Subcutaneous adipose tissue (tissue), 4 donors: ENCODE results near the gene TTC28. TPM values are rescaled to one million over a fixed set of nuclear protein-coding genes. Genes with fewer than 3 reads are reported as not detected.

ENCODE experiments used
- total RNA-seq, 4 donors: library from RNA; depleted of rRNA; stranded (reverse); fragments of >200 nt; gene quantifications; one replicate each; pipeline ENCODE4 v1.1.0, GENCODE V29; 2016
- TF ChIP-seq, protein P1 (sequence below): fragments of 450-650 bp; IDR thresholded peaks from one replicate; pipeline ENCODE4 v1.5.1; 2016; ENCODE audit warnings: low read depth, mild to moderate bottlenecking, control low read depth, antibody characterized with exemption, moderate library complexity

Gene TTC28
- total RNA-seq, 4 donors from 2014 or later = 42.6 to 71.6 (median 43.4) TPM

DNA sequence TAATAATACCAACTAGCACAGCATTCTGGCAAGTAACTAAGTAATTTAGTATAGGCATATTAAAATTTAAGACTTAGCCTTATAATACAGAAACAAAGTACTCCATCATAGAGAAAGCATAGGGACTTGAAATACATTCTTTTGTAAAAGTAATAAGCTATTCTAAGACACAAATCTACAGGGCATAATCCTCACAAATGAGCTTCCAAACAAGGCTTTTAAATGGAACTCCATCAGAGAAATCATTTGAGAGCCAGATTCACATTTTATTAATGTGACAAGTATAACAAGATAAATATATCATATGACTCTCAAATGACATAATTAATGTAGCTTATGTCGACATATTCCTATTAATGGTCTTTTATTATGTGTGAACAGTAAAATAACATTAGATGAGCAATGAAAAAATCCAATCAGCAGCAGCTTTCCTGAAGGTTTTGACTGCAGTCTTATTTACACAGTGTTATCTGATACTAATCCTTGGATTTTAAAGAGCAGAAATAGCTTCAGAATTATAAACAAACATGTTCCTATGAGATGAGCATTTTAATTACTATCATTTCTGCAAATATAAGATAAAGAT, 241.4 kb downstream of the TTC28 start:
- TF ChIP-seq, protein P1, sequence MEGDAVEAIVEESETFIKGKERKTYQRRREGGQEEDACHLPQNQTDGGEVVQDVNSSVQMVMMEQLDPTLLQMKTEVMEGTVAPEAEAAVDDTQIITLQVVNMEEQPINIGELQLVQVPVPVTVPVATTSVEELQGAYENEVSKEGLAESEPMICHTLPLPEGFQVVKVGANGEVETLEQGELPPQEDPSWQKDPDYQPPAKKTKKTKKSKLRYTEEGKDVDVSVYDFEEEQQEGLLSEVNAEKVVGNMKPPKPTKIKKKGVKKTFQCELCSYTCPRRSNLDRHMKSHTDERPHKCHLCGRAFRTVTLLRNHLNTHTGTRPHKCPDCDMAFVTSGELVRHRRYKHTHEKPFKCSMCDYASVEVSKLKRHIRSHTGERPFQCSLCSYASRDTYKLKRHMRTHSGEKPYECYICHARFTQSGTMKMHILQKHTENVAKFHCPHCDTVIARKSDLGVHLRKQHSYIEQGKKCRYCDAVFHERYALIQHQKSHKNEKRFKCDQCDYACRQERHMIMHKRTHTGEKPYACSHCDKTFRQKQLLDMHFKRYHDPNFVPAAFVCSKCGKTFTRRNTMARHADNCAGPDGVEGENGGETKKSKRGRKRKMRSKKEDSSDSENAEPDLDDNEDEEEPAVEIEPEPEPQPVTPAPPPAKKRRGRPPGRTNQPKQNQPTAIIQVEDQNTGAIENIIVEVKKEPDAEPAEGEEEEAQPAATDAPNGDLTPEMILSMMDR = no peak

DNA sequence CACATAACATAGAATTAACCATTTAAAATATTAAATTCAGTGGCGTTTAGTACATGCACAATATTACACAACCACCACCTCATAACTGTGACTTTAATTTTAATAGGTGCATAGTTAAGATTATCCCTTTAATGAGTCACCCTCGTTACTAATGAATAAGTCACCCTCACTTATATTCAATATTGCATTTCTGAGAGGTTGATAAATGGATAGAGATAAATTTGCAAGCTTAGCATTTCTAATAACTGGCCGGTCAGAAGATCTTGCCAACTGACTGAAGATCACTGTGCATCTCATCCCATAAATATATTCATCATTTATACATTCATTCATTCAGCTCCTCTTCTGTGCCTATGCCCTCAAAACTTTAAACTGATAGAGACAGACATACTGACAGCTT, 243.7 kb downstream of the TTC28 start:
- TF ChIP-seq, protein P1 = no peak

DNA sequence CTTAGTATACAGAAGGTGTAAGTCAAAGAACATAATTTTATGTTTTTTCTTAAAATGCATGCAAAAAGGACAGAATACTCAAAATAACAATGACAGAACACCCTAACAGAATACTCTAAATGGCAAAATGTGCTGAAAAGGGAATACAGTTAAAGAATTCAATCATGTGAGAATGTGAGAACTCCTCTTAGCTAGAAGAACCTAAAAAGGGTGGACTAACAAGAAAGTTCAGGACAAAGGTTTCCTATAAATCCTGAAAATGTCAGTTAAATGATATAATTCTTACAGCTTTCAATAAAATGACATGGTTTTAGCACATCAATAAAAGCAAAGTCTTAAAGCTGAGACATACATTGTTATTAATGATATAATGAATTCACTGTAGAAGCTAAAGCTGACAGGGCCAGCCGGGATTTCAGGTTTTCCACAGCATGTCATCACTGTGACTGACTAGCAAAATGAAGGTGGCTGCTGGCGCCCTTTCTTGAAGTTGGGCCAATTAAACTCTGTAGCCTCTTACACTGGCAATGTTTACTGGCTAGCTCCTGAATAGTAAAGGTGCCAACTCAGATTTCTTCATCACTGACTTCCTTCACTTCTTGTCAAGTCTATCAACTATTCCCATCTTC, 244.4 kb downstream of the TTC28 start:
- TF ChIP-seq, protein P1 = no peak

DNA sequence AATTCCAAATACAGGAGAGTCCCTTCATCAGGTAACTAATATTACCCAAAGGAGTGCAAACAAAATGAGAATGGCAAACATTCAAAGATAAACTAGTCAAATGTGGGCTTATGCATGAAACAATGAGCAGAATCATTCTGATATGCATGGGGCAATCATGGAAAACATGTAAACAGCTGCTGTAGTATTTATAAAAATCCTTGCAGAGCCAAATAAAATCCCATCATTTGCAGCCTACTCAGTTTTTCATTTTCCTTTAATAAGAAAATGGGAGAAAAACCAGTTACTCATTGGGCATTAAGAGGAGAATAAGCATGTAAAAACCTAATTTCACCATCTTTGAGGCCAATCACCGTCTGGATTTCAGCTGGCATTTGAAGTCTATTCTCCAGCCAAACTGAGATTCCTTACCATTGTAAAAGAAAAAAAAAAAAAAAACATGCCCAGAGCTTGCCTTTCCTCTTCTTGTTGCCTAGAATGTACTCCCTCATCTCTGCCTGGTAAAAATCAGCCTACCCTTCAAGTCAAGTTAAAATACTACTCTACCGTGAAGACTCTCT, 249.1 kb downstream of the TTC28 start:
- TF ChIP-seq, protein P1 = no peak

- TF ChIP-seq, protein P1 = no peak
Measured at GRCh38 chr22:28429711-28430110, 249.9 kb downstream of the TTC28 start.

- TF ChIP-seq, protein P1 = no peak
Measured at GRCh38 chr22:28428271-28428670, 251.4 kb downstream of the TTC28 start.

DNA sequence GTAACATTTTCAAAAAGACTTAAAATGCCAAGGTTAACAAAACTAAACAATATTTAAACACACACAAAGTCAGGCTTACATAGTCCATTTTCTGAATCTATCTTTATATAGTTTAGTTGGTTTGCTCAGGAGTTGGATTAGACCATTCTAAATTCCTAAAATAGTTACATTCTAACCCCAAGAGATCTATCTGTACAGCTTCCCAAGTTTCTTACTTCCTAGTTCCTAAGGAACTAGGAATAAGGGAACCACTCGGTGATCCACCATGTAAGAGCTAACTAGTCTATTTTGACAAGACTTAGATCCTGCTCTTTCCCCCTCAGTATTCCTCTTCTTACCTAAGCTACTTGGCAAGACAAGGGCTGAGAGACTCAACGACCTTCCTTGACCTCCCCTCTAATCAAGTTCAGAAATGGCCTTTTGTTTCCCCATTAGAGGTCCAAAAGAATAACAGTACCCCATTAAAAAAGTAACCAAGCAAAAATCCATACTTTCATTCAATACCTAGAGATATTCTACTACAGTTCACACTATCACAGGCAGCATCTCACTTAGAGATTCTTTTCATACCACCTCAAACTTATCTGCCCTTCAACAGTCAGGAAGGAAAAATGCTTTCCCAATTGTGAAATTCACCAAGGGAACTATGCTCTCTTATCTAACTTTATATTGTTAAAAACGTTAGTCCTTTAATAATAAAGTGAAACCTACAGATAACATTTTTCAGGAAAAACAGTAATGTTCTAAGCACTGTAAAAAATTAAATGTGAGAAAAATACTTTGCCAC, 253.1 kb downstream of the TTC28 start:
- TF ChIP-seq, protein P1 = no peak
